T-helper 2 cell treated with Interferon-gamma antibody and Interleukin-4, amounts not matched to agents 5 μg/mL and 100 μg/mL, for 36 hours (primary cell): Measurements from ENCODE around the gene HPCAL1.

Experiments used
- DNase-seq: peaks from one replicate; pipeline ENCODE4 v3.0.0; 2021; ENCODE audit warnings: low spot score
- H3K27ac Mint-ChIP-seq: one replicate; pipeline ENCODE4 v1.8.0; 2021; ENCODE audit warnings: mild to moderate bottlenecking, mixed read lengths
- H3K27me3 Mint-ChIP-seq: one replicate; pipeline ENCODE4 v1.8.0; 2021; ENCODE audit warnings: low read depth, mixed read lengths
- H3K36me3 Mint-ChIP-seq: one replicate; pipeline ENCODE4 v1.8.0; 2021; ENCODE audit warnings: low read depth, mixed read lengths
- H3K4me1 Mint-ChIP-seq: one replicate; pipeline ENCODE4 v1.8.0; 2021; ENCODE audit warnings: low read depth, mixed read lengths
- H3K4me3 Mint-ChIP-seq: one replicate; pipeline ENCODE4 v1.8.0; 2022; ENCODE audit warnings: mild to moderate bottlenecking, moderate library complexity, mixed read lengths
- H3K9me3 Mint-ChIP-seq: one replicate; pipeline ENCODE4 v1.8.0; 2021; ENCODE audit warnings: mixed read lengths

The HPCAL1 gene

DNA sequence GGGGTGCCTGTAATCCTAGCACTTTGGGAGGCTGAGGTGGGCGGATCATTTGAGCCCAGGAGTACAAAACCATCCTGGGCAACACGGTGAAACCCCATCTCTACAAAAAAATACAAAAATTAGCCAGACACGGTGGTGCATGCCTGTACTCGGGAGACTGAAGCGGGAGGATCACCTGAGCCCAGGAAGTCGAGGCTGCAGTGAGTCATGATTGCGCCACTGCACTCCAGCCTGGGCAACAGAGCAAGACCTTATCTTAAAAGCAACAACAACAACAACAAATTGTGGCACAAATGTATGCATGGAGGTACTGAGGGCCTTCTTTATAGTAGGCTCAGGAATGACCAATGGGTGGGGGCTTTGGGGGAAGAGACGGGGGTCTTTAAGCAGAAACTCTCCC lies 38.5 kb downstream of the HPCAL1 start:
- Mint-ChIP-seq H3K27me3 (no peaks in the 10 kb centered on the region), H3K4me3 (no peak overlapping the region), H3K27ac (no peak overlapping the region), H3K4me1 (peaks cover 36% of the 10 kb centered on the region), H3K36me3 (peaks cover 11% of the 10 kb centered on the region), H3K9me3 (no peaks in the 10 kb centered on the region)
- no peak for DNase-seq

DNA sequence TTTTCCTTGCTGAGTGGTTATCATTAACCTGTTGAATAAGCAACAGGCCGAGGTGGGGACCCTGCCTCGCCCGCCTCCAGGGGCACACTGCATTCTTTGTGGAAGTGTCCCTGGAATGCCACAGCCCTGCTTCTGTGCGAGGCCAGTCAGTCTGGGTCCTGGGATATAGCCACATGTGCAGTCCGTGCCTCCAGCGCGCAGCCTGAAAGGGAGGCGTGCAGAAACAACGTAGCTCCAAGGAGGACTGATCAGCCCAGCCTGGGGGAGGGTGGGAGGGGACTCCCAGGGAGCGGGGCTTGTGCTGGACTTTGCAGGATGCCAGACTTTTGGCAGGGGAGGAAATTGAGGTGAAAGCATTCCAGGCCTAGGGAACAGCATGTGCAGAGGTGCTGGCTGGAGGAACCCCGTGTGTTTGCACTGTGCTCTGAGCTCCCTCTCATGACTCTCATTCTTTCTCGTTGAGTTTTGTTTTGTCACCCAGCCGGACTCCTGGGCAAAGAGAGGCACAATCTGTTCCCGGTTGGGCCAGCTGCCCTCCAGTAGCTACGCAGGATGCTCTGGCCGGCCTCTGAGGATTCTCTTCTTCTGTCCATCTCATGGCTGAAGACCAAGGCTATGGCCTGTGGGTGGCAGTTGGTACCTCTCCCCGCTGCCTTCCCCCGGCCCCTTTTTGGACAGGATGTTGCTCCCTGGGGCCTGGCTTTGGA lies 39.7 kb downstream of the HPCAL1 start:
- Mint-ChIP-seq H3K4me1 (peaks cover 35% of the 10 kb centered on the region), H3K4me3 (no peak overlapping the region), H3K27ac (no peak overlapping the region), H3K36me3 (peaks cover 11% of the 10 kb centered on the region), H3K9me3 (no peaks in the 10 kb centered on the region), H3K27me3 (no peaks in the 10 kb centered on the region)
- DNase-seq, result no peak

DNA sequence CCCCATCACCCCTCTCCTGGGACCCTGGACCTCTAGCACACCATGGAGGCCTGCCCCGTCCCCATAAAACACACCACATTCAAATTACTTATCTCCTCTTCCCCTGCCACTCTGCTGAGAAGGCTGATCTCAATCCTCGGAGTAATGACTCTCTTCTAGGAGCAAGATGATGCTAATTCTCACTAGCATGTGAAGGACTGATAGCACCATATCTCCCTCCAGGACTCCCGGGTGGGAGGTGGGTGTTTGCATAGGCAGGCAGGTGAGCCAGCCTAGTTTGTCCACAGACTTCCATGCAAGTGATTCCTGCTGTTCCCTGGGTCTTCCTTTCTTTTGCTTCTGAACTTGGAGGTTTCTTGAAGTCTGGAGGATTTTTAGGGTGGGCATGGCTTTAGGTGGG lies 40.5 kb downstream of the HPCAL1 start:
- Mint-ChIP-seq H3K4me1 (peaks cover 29% of the 10 kb centered on the region), H3K9me3 (no peaks in the 10 kb centered on the region), H3K27ac (no peak overlapping the region), H3K4me3 (no peak overlapping the region), H3K36me3 (peaks cover 5% of the 10 kb centered on the region), H3K27me3 (no peaks in the 10 kb centered on the region)
- DNase-seq, result no peak

DNA sequence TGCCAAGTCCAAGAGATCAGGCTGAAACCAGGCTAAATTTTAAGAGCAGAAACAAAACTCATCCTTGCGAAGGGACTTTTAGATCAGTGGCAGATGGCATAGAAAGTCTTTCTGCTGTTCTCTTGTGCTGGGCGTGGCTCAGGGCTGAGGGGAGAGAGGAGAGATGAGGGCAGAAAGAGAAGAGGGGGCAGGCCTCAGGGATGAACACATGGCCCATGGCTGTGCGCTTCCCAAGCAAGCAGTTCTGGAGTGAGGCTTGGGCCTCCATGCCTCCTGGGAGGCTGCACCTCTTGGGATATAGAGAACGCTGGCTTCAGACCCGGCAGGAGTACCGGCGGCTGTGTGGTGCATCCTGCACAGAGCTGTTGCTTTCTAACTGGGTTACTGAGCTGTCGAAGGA lies 41.0 kb downstream of the HPCAL1 start:
- H3K4me1 Mint-ChIP-seq, result peaks cover 29% of the 10 kb centered on the region

DNA sequence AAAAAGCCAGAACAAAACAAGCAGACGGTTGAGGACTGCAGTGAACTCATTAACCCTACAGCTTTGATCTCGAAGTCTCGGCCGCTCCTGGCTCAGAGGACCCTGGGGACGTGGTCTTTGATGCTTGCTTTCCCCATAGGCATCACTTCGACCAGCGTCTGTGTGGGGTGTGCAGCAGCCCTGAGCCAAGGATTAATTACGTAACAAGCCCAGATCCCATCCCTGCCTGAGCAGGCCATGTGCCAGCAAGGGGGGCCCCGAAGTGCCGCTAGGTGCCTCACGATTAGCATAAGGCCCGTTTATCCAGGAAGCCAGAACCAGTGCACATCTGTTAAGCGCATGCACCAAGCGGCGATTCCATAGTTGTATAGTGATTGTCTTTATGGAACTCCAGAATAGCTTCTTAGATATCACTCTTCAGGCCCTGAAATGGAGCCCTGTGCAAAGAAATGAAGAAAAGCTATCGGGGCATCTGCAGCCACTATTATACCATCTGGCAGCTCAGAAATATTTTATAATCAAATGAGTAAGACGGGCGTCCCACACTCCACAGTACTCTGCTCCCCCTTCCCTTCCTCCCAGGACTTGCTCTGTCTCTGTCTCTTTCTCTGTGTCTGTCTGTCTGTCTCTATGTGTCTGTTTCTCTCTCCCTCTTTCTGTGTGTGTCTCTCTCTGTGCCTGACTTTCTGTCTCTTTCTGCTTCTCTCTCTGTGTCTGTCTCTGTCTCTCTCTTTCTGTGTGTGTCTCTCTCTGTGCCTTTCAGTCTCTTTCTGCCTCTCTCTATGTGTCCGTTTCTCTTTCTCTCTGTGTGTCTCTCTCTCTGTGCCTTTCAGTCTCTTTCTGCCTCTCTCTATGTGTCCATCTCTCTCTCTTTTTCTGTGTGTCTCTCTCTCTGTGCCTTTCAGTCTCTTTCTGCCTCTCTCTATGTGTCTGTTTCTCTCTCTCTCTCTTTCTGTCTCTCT lies 41.7 kb downstream of the HPCAL1 start:
- DNase-seq, result no peak
- H3K27ac Mint-ChIP-seq, result peak overlapping the region; percentile 3
- H3K27me3 Mint-ChIP-seq, result no peaks in the 10 kb centered on the region
- H3K36me3 Mint-ChIP-seq, result peaks cover 5% of the 10 kb centered on the region
- H3K9me3 Mint-ChIP-seq, result no peaks in the 10 kb centered on the region
- H3K4me3 Mint-ChIP-seq, result no peak overlapping the region
- peaks cover 30% of the 10 kb centered on the region for H3K4me1 Mint-ChIP-seq

More for the DNA sequence above, 41.0 kb downstream of the HPCAL1 start:
- H3K4me3 Mint-ChIP-seq, result no peak overlapping the region
- no peak overlapping the region for H3K27ac Mint-ChIP-seq
- H3K36me3 Mint-ChIP-seq, result peaks cover 5% of the 10 kb centered on the region
- no peaks in the 10 kb centered on the region for H3K27me3 Mint-ChIP-seq
- no peaks in the 10 kb centered on the region for H3K9me3 Mint-ChIP-seq
- DNase-seq, result no peak

DNA sequence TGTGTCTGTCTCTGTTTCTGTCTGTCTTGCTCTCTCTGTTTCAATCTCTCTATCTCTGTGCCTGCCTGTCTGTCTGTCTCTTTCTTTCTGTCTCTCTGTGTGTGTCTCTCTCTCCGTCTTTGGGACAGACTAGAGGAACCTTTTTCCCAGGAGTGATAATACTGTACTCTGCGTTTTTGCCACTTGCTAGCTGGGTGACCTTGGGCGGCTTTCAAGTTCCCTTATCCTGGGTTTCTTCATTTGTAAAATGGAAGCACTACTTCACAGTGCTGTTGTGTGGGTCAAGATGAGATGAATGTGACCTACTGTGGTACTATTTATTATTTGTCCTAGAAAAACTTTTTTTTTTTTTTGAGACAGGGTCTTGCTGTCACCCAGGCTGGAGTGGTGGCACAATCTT lies 42.4 kb downstream of the HPCAL1 start:
- no peak overlapping the region for H3K4me3 Mint-ChIP-seq
- H3K4me1 Mint-ChIP-seq, result peaks cover 25% of the 10 kb centered on the region

DNA sequence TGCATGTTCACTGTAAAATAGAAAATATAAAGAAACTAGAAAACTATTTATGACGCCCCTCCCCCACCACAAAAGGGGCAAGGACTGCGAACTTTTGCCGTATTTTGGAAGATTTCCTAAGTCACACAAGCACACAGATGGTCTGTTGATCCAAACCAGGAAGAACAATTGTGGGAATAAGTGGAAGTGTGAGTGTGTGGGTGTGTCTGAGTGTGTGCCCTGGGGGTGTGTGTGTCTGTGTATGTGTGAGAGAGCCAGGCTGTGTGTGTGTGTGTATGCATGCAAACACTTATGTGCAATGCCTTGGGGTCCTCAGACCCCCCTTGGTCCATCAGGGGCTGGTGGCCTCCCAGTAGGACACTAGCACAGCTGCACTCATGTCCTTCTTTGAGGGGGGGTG lies 43.1 kb downstream of the HPCAL1 start:
- no peak for DNase-seq
- Mint-ChIP-seq H3K4me3 (no peak overlapping the region), H3K27me3 (no peaks in the 10 kb centered on the region), H3K27ac (no peak overlapping the region), H3K4me1 (peaks cover 28% of the 10 kb centered on the region), H3K36me3 (no peaks in the 10 kb centered on the region), H3K9me3 (no peaks in the 10 kb centered on the region)

More for the DNA sequence above, 42.4 kb downstream of the HPCAL1 start:
- Mint-ChIP-seq H3K27me3 (no peaks in the 10 kb centered on the region), H3K9me3 (no peaks in the 10 kb centered on the region), H3K27ac (no peak overlapping the region), H3K36me3 (peaks cover 2% of the 10 kb centered on the region)
- DNase-seq, result no peak

DNA sequence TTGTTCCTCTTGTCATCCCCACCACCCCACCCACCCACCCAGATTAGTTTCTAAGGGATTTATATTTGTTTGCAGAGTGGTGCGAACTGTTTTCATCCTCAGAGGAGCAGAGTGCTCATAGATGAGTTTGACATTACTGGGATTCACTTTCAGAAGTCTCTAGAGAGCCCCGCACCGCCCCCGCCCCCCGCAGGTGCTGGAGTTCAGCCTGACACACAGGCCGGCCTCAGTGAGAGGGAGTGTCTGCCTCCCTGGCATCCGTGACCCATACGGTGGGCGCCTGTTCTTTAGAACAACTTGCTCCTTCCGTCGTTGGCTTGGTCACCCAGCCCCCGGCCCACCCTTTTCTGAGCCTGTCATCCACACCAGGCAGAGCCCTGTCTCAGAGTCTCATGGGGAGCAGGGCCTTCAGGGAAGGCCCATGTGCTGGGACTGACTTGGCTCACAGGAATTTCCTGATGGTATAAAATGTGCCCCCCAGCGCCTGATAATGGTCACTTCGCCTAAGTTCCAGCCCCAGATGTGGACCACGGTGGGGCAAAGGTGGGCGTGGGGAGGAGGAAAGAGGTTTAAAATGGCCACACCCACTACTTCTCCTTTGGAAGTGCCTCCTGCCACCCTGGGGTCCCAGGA lies 44.3 kb downstream of the HPCAL1 start:
- no peaks in the 10 kb centered on the region for H3K27me3 Mint-ChIP-seq
- no peak for DNase-seq
- H3K27ac Mint-ChIP-seq, result no peak overlapping the region
- H3K9me3 Mint-ChIP-seq, result no peaks in the 10 kb centered on the region
- H3K4me1 Mint-ChIP-seq, result peaks cover 30% of the 10 kb centered on the region
- no peaks in the 10 kb centered on the region for H3K36me3 Mint-ChIP-seq
- H3K4me3 Mint-ChIP-seq, result no peak overlapping the region

DNA sequence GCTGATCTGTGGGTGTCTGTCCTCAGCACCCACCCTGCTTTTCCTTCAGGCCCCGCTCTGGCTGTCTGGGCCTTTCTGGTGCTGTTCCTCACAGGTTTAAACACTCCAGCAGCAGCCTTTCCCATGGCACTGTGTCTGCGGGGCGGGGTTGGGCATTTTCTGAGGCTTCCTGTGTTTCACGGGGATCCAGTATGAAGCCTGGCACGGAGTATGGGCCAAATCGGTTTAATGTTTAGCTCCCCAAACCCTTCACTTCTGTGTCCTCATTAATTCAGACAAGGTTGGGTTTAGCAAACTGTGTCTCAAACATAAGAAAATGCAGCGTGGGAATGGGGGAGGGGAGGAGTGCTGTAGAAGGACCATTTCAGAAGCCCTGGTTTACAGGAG lies 44.9 kb downstream of the HPCAL1 start:
- DNase-seq, result no peak
- Mint-ChIP-seq H3K4me1 (peaks cover 32% of the 10 kb centered on the region), H3K36me3 (no peaks in the 10 kb centered on the region), H3K27ac (no peak overlapping the region), H3K4me3 (no peak overlapping the region), H3K9me3 (no peaks in the 10 kb centered on the region), H3K27me3 (no peaks in the 10 kb centered on the region)

DNA sequence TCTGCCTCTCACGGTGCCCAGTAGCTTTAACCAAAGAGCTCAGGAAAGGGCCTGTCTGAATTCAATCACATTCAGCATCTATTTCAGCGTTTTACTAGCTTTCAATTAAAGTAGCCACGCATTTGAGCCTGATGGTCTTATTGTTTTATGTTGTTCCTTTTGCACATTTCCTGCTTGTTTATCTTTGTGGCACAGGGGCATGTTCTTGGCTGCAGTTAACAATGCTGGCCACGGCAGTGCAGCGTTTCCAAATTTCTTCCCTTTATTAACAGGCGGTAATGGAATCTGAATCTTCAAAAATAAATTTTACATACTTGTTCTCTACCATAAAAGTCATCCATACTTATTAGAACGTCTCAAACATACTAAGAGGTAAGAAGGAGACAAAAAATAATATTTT lies 46.2 kb downstream of the HPCAL1 start:
- DNase-seq, result no peak
- no peak overlapping the region for H3K4me3 Mint-ChIP-seq
- no peak overlapping the region for H3K27ac Mint-ChIP-seq
- H3K9me3 Mint-ChIP-seq, result no peaks in the 10 kb centered on the region
- H3K36me3 Mint-ChIP-seq, result no peaks in the 10 kb centered on the region
- peaks cover 29% of the 10 kb centered on the region for H3K4me1 Mint-ChIP-seq
- H3K27me3 Mint-ChIP-seq, result no peaks in the 10 kb centered on the region

DNA sequence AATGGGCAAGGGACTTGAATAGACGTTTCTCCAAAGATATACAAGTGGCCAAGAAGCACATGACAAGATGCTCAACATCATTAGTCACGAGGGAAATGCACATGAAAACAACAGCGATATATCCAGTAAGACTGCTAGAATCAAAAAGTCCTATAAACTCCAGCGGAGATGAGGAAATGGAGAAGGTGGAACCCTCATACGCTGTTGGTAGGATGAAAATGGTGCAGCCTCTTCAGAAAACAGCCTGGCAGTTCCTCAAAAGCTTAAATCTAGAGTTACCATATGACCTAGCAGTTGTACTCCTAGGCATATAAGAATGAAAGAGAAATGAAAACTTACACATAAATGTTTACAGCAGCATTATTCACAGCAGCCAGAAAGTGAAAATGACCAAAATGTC lies 48.1 kb downstream of the HPCAL1 start:
- DNase-seq, result no peak
- Mint-ChIP-seq H3K36me3 (peaks cover 4% of the 10 kb centered on the region), H3K9me3 (no peaks in the 10 kb centered on the region), H3K27me3 (no peaks in the 10 kb centered on the region), H3K27ac (peak overlapping the region; percentile 4), H3K4me1 (peaks cover 21% of the 10 kb centered on the region), H3K4me3 (no peak overlapping the region)

DNA sequence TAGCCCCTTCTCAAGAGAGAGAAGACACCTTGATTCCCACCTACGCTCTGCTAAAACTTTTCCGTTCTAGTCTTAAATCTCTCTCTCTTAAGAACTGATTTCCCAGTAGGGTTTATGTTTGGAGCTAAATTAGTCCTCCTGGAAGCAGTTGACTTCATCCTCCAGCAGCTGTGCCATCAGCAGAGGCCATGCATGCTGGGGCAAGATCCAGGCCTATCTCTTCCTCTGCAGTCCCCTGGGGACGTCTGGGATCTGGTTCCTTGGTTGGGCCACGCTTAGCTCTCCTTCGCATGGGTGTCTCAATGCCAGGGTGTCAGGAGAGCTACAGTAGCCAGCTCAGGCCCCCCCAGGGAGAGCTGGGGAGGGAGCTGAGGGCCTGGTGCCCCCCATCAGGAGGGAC lies 49.7 kb downstream of the HPCAL1 start:
- peaks cover 4% of the 10 kb centered on the region for H3K36me3 Mint-ChIP-seq
- no peaks in the 10 kb centered on the region for H3K9me3 Mint-ChIP-seq
- no peak for DNase-seq
- peaks cover 21% of the 10 kb centered on the region for H3K4me1 Mint-ChIP-seq
- H3K4me3 Mint-ChIP-seq, result no peak overlapping the region
- H3K27ac Mint-ChIP-seq, result no peak overlapping the region
- H3K27me3 Mint-ChIP-seq, result no peaks in the 10 kb centered on the region

DNA sequence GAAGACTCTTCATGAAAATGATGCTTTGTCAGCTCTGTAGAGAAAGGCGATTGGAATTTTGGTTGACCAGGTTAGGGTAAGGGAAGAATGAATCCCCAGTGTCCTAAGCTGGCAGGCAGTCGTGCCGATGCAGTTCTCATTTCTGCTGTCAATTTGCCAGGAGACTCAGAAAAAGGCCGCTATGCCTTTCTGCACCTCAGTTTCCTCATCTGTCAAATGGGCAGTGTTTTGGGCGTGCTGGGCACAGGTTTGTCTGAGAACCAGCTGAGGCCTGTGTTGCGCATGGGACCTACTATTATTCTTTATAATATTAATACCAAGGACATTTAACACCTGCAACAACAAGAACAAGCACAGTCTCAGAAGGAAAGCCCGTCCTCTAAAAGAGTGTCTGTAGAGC lies 50.3 kb downstream of the HPCAL1 start:
- no peak overlapping the region for H3K27ac Mint-ChIP-seq
- no peak overlapping the region for H3K4me3 Mint-ChIP-seq
- no peaks in the 10 kb centered on the region for H3K27me3 Mint-ChIP-seq
- DNase-seq, result no peak
- no peaks in the 10 kb centered on the region for H3K9me3 Mint-ChIP-seq
- H3K36me3 Mint-ChIP-seq, result peaks cover 4% of the 10 kb centered on the region
- peaks cover 19% of the 10 kb centered on the region for H3K4me1 Mint-ChIP-seq

DNA sequence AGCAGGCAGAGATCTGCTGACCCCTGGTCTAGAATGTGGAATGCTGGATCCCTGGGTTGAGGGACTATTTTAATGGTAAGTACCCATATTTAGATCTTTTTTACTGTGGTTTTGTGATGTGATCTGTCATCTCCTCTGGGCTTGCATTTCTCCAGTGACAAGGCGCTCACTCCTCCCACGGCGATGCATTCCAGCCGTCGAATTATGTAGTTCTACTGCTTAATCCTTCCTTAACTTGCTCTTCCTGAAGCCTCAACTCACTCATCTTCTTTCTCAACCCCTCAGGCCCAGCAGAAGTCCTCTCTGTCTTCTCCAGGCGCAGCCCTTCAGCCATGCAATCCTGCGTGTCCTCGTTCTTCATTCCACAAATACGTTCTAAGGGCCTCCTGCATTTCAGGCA lies 51.2 kb downstream of the HPCAL1 start:
- no peak overlapping the region for H3K4me3 Mint-ChIP-seq
- peaks cover 4% of the 10 kb centered on the region for H3K36me3 Mint-ChIP-seq
- H3K4me1 Mint-ChIP-seq, result peaks cover 19% of the 10 kb centered on the region
- H3K27ac Mint-ChIP-seq, result no peak overlapping the region
- no peaks in the 10 kb centered on the region for H3K9me3 Mint-ChIP-seq
- DNase-seq, result no peak
- no peaks in the 10 kb centered on the region for H3K27me3 Mint-ChIP-seq
